Measurements from ENCODE around the gene CFAP251. TPM values are rescaled to one million over a fixed set of nuclear protein-coding genes. Genes with fewer than 3 reads are reported as not detected.

The CFAP251 gene
- total and polyA plus RNA-seq, 2 of the 13 experiments (the other 11 are each of a cell fraction or from before 2014, with no cell fraction given) = 0.30 to 0.42 TPM

DNA sequence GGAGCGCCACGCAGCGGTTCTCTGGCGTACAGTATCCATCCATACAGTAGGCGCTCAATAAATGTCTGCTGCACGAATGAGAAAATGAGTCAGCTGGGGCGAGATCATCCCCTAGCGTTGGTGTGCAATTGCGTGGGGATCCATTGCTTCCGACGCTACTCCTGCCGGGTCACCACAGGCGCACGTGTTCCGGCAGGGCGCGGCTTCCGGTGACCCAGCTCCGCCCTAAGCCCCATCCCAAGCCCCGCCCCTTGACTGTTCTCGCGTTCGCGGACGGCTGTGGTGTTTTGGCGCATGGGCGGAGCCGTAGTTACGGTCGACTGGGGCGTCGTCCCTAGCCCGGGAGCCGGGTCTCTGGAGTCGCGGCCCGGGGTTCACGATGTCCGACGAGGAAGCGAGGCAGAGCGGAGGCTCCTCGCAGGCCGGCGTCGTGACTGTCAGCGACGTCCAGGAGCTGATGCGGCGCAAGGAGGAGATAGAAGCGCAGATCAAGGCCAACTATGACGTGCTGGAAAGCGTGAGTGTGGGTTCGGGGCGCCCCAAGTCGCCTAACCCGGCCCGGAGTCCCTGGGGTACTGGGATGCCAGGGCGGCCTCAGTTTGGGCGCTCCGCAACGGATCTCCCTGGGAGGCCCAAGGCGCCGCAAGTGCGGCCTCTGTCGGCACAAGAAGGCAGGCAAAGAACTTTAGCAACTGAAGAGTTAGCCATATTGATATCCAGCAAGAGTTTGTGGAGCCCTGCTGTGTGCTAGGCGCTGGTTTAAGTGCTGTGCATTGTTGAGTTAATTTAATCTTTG is 29.7 kb upstream of the CFAP251 start, which contains the start of gene PSMD9 (continued):
- TF ChIP-seq, protein P1, sequence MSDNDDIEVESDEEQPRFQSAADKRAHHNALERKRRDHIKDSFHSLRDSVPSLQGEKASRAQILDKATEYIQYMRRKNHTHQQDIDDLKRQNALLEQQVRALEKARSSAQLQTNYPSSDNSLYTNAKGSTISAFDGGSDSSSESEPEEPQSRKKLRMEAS (IDR thresholded peaks at IDR 0.05) = peak; percentile 99
- TF ChIP-seq, protein P2, sequence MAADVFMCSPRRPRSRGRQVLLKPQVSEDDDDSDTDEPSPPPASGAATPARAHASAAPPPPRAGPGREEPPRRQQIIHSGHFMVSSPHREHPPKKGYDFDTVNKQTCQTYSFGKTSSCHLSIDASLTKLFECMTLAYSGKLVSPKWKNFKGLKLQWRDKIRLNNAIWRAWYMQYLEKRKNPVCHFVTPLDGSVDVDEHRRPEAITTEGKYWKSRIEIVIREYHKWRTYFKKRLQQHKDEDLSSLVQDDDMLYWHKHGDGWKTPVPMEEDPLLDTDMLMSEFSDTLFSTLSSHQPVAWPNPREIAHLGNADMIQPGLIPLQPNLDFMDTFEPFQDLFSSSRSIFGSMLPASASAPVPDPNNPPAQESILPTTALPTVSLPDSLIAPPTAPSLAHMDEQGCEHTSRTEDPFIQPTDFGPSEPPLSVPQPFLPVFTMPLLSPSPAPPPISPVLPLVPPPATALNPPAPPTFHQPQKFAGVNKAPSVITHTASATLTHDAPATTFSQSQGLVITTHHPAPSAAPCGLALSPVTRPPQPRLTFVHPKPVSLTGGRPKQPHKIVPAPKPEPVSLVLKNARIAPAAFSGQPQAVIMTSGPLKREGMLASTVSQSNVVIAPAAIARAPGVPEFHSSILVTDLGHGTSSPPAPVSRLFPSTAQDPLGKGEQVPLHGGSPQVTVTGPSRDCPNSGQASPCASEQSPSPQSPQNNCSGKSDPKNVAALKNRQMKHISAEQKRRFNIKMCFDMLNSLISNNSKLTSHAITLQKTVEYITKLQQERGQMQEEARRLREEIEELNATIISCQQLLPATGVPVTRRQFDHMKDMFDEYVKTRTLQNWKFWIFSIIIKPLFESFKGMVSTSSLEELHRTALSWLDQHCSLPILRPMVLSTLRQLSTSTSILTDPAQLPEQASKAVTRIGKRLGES (CRISPR knock-in tag; IDR thresholded peaks at IDR 0.05; ENCODE audit: borderline replicate concordance) = no peak
- TF ChIP-seq ZNF143 (CRISPR knock-in tag; IDR thresholded peaks at IDR 0.05) (peak; percentile 58), REXO4 (CRISPR knock-in tag; IDR thresholded peaks at IDR 0.05; ENCODE audit: borderline replicate concordance) (0 out of 2 replicates have a peak, but pooled peaks have one; percentile 58), ZNF501 (CRISPR knock-in tag; IDR thresholded peaks at IDR 0.05) (peak; percentile 100), ZNF282 (IDR thresholded peaks at IDR 0.05; ENCODE audit: partially characterized antibody) (no peak)
- TF ChIP-seq, protein P3, sequence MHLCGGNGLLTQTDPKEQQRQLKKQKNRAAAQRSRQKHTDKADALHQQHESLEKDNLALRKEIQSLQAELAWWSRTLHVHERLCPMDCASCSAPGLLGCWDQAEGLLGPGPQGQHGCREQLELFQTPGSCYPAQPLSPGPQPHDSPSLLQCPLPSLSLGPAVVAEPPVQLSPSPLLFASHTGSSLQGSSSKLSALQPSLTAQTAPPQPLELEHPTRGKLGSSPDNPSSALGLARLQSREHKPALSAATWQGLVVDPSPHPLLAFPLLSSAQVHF (CRISPR knock-in tag; IDR thresholded peaks at IDR 0.05) = peak; percentile 82; the same call in 1 of the 2 replicates
- TF ChIP-seq, protein P4, sequence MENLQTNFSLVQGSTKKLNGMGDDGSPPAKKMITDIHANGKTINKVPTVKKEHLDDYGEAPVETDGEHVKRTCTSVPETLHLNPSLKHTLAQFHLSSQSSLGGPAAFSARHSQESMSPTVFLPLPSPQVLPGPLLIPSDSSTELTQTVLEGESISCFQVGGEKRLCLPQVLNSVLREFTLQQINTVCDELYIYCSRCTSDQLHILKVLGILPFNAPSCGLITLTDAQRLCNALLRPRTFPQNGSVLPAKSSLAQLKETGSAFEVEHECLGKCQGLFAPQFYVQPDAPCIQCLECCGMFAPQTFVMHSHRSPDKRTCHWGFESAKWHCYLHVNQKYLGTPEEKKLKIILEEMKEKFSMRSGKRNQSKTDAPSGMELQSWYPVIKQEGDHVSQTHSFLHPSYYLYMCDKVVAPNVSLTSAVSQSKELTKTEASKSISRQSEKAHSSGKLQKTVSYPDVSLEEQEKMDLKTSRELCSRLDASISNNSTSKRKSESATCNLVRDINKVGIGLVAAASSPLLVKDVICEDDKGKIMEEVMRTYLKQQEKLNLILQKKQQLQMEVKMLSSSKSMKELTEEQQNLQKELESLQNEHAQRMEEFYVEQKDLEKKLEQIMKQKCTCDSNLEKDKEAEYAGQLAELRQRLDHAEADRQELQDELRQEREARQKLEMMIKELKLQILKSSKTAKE (CRISPR knock-in tag; IDR thresholded peaks at IDR 0.05; ENCODE audit: borderline replicate concordance) = peak; percentile 60; the same call in 1 of the 2 replicates
- TF ChIP-seq, protein P5, sequence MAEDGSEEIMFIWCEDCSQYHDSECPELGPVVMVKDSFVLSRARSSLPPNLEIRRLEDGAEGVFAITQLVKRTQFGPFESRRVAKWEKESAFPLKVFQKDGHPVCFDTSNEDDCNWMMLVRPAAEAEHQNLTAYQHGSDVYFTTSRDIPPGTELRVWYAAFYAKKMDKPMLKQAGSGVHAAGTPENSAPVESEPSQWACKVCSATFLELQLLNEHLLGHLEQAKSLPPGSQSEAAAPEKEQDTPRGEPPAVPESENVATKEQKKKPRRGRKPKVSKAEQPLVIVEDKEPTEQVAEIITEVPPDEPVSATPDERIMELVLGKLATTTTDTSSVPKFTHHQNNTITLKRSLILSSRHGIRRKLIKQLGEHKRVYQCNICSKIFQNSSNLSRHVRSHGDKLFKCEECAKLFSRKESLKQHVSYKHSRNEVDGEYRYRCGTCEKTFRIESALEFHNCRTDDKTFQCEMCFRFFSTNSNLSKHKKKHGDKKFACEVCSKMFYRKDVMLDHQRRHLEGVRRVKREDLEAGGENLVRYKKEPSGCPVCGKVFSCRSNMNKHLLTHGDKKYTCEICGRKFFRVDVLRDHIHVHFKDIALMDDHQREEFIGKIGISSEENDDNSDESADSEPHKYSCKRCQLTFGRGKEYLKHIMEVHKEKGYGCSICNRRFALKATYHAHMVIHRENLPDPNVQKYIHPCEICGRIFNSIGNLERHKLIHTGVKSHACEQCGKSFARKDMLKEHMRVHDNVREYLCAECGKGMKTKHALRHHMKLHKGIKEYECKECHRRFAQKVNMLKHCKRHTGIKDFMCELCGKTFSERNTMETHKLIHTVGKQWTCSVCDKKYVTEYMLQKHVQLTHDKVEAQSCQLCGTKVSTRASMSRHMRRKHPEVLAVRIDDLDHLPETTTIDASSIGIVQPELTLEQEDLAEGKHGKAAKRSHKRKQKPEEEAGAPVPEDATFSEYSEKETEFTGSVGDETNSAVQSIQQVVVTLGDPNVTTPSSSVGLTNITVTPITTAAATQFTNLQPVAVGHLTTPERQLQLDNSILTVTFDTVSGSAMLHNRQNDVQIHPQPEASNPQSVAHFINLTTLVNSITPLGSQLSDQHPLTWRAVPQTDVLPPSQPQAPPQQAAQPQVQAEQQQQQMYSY (CRISPR knock-in tag; IDR thresholded peaks at IDR 0.05) = peak; percentile 47; the same call in 1 of the 2 replicates
- TF ChIP-seq, protein P6, sequence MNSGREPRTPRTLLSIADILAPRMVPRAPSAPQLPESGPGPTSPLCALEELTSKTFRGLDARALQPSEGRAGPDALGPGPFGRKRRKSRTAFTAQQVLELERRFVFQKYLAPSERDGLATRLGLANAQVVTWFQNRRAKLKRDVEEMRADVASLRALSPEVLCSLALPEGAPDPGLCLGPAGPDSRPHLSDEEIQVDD (CRISPR knock-in tag; IDR thresholded peaks at IDR 0.05; ENCODE audit: borderline replicate concordance) = no peak; the same call in none of the 2 replicates
- TF ChIP-seq, protein P7, sequence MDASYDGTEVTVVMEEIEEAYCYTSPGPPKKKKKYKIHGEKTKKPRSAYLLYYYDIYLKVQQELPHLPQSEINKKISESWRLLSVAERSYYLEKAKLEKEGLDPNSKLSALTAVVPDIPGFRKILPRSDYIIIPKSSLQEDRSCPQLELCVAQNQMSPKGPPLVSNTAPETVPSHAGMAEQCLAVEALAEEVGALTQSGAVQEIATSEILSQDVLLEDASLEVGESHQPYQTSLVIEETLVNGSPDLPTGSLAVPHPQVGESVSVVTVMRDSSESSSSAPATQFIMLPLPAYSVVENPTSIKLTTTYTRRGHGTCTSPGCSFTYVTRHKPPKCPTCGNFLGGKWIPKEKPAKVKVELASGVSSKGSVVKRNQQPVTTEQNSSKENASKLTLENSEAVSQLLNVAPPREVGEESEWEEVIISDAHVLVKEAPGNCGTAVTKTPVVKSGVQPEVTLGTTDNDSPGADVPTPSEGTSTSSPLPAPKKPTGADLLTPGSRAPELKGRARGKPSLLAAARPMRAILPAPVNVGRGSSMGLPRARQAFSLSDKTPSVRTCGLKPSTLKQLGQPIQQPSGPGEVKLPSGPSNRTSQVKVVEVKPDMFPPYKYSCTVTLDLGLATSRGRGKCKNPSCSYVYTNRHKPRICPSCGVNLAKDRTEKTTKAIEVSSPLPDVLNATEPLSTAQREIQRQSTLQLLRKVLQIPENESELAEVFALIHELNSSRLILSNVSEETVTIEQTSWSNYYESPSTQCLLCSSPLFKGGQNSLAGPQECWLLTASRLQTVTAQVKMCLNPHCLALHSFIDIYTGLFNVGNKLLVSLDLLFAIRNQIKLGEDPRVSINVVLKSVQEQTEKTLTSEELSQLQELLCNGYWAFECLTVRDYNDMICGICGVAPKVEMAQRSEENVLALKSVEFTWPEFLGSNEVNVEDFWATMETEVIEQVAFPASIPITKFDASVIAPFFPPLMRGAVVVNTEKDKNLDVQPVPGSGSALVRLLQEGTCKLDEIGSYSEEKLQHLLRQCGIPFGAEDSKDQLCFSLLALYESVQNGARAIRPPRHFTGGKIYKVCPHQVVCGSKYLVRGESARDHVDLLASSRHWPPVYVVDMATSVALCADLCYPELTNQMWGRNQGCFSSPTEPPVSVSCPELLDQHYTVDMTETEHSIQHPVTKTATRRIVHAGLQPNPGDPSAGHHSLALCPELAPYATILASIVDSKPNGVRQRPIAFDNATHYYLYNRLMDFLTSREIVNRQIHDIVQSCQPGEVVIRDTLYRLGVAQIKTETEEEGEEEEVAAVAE (CRISPR knock-in tag; IDR thresholded peaks at IDR 0.05; ENCODE audit: borderline replicate concordance) = peak; percentile 82; the same call in 1 of the 2 replicates
